NCI-H510A (cell line): Measurements from ENCODE around the gene SIGLEC5.
A peak's percentile ranks its signal among the peaks of the same experiment; 100 is the strongest.
"Not testable (repeated sequence)": the region's sequence is repeated elsewhere in the genome, so short reads cannot be mapped to it uniquely, and the experiment has no call there.

Experiments used
- DNase-seq: peaks from one replicate; lab custom pipeline; 2025; lab: John Stamatoyannopoulos, UW

Gene SIGLEC5, protein sequence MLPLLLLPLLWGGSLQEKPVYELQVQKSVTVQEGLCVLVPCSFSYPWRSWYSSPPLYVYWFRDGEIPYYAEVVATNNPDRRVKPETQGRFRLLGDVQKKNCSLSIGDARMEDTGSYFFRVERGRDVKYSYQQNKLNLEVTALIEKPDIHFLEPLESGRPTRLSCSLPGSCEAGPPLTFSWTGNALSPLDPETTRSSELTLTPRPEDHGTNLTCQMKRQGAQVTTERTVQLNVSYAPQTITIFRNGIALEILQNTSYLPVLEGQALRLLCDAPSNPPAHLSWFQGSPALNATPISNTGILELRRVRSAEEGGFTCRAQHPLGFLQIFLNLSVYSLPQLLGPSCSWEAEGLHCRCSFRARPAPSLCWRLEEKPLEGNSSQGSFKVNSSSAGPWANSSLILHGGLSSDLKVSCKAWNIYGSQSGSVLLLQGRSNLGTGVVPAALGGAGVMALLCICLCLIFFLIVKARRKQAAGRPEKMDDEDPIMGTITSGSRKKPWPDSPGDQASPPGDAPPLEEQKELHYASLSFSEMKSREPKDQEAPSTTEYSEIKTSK

DNA sequence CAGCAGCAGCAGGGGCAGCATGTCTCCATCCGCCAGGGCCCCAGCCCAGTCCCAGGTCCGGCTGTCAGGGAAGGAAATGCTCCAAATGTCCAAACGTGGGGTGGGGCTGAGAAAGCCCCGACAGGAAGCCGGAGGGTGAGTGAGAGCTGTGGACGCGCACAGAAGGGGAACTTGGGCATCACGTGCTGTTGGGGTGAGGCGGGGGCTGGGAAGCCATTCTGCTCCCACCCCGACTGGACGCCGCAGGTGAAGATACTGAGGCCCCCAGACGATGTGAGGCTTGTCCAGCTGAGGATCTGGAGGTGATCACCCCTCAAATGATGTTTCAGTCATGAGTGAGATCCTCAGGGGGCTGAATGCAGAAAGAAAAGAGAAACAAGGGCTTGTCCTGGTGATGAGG is at the start of gene SIGLEC5:
Gene SIGLEC5, minus strand, starts transcription at position 87 of the 400 bp plus-strand sequence. Its CDS starts 66 bp downstream, at position 21.
- not testable (repeated sequence) for DNase-seq

DNA sequence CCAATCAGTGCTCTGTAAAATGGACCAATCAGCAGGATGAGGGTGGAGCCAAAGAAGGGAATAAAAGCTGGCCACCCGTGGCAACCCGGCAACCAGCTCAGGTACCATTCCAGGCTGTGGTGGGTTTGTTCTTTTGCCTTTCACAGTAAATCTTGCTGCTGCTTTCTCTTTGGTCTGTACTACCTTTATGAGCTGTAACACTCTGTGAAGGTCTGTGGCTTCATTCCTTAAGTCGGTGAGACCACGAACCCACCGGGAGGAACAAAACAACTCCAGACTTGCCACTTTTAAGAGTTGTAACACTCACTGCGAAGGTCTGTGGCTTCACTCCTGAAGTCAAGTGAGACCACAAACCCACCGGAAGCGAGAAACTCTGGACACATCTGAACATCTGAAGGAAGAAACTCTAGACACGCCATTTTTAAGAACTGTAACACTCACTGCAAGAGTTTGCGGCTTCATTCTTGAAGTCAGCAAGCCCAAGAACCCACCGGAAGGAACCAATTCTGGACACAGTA is 46.4 kb upstream of the SIGLEC5 start:
- no peak for DNase-seq

DNA sequence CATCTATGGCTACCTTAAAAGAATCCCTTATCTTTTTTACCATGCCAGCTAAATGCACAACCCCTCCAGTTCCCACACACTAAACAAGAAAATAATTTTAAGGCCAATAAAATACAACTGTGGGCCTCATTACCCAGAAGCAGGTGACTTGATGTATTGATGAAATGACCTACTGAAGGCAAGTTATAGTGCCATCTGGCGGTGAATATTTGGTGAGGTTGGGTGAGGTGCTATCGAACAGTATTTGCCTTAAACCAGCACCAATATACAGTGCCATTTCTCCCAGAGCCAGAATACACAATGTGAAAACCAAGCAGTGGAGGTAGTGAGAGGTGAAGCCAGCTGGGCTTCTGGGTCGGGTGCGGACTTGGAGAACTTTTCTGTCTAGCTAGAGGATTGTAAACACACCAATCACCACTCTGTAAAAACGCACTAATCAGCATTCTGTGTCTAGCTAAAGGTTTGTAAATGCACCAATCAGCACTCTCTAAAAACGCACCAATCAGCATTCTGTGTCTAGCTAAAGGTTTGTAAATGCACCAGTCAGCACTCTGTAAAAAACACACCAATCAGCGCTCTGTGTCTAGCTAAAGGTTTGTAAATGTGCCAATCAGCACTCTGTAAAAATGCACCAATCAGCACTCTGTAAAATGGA is 45.8 kb upstream of the SIGLEC5 start:
- not testable (repeated sequence) for DNase-seq

DNA sequence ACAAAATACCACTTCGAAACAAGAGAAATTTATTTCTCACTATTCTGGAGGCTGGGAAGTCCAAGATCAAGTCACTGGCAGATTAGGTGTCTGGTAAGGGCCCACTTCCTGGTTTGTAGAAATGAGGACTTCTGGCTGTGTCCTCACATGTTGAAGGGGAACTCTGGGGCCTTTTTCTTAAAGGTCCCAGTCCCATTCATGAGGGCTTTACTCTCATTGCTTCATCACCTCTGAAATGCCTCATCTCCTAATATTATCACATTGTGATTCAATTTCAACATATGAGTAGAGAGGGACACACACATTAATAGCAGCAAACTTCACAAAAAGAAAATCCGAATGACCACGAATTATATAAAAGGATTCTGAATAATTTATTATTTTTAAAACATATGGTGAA is 38.0 kb upstream of the SIGLEC5 start:
- DNase-seq = no peak

DNA sequence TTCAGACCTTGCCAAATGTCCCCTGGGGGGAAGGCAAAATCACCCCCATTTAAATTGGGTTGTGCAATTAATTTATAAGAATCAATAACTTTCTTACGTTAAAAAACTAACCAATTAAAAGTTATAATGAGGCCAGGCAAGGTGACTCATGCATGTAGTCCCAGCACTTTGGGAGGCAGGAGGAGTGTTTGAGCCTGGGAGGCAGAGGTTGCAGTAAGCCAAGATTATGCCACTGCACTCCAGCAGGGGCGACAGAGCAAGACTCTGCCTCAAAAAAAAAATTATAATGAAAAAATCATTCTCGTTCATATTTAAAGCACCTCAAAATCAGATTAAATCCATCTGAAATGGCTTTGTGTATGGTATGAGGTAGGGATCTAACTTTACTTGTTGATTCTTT is 34.8 kb upstream of the SIGLEC5 start:
- no peak for DNase-seq

DNA sequence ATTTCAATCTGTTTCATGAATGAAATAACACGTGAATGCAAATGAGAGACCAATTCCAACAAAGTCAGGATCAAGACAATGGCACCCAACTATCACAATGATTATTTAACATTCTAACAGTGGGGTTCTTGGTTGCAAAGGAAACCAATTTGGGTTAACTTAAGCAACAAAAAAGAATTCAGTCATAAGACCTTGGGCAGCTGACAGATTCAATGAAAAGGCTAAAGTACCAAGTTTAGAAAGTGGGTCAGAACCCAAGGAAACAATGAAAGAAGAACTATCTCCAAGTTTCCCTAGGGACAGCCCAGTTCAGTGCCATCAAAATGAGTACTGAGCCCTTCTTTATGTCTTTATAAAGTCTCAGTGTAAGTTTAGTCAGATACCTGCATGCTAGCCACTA is 33.9 kb upstream of the SIGLEC5 start:
- no peak for DNase-seq

DNA sequence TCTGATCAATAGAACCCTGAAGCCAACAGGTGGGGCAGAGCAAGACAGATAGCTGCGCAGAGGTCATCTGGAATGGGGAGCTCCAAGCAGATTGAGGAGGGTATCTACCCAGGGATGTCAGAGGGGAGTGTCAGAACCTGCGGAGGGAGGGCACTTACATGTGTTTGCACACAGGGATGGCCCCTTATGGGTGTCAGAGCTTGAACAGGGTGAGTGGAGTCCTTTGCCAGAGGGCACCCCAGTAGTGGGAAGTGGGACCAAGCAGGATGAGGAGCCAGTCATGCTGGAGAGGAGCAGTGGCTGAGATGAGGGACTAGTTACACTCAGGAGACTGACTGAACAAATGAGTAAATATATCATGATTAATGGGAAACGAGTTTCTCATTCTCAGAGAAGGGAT is 33.4 kb upstream of the SIGLEC5 start:
- no peak for DNase-seq

DNA sequence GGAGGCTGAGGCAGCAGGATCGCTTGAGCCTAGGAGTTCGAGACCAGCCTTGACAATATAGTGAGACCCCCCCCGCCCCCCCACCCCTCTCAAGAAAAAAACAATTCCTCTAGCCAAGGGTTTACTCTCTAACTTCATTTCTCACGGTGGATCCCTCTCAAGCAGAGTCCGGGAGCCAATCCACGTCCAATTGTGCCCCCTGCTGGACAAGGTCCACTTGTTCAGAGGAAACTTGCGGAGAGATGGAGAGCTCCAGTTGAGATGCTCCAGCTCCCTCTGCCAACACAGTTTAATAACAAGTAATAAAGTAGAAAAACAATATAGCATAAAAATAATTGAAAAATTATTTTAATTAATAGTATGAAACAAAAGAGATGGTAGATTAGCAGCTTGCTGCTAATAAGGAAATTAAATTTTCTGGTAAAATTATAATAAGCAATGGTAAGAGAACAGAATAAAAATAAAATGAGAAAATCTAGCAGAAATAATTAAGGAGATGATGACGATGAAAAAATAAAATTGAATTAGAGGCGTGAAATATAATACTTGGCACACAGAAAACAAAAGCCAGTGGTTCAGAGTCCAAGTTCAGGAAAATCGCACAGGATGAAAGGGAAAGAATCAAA is 30.9 kb upstream of the SIGLEC5 start:
- peak; percentile 1 for DNase-seq

DNA sequence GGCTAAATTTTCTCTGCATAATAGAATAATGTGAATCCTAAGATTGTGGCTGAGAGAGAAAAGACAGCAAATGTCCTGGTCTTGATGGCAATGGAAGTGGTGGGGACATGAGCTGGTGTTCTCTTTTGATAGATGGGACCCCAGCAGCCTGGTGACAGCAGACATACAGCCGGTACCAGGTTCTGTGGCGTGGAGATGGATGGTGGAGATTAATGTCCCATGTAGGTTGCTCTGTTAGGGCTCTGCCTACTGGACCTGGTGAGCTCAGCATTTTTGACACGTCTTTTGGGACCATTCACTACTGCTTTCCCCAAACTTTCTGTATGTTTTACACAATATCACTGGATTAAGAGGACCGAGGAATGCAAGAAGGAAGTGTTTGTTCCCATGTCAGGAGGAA is 24.6 kb upstream of the SIGLEC5 start:
- DNase-seq = no peak

DNA sequence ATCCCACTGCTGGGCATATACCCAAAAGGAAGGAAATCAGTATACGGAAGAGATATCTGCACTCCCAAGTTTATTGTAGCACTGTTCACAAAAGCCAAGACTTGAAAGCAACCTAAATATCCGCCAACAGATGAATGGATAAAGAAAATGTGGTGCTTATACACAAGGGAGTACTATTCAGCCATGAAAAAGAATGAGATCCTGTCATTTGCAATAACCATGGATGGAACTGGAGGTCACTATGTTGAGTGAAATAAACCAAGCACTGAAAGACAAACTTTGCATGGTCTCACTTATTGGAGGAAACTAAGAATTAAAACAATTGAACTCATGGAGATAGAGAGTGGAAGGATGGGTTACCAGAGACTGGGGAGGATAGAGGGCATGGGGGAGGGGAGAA is 23.0 kb upstream of the SIGLEC5 start:
- DNase-seq = no peak

DNA sequence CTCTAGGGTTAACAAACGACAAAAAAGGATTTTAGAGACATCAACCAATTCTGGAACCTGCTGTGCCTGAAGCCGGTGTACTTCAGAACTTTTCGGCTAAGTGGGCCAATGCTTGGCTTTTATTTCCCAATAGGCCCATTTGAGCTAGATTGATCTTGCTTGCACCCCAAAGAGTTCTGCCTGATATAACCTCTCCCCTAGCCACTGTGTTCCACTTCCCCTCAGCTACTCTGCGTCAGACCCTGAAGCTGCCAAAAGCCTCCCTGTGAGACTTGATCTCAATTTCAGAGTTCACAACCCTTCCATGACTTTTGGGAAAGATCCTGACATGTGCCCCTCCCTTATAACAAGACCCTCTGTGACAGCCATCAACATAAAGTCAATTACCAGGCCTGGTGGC is 22.1 kb upstream of the SIGLEC5 start:
- no peak for DNase-seq

DNA sequence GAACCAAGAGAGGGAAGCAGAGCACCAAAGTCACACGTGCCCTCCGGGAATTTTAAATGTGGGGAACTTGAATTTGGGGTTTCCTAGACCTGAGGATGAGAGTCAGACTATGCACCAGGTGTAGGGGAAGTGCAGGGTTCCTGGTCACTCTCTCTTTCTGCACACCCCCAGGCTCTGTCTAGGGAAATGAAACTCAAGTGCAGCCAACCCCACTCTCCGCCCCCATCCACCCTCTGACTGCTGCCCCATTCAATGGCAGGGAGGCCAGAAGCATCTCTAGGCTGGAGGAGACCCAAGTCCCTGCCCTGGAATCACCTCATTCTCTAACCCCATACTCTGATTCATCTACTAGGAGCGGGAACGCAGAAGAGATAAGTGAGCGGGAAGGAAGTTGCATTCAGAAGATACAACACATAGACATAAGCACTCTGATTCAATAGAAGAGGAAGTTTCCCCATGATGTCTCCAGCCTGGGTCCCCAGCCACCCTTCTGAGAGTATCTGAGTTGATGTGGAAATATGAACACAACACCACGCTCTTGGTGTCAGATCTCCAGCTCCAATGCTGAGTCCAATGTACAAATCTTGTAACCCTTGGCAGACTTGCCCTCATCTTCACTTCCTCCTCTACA is 21.1 kb upstream of the SIGLEC5 start:
- no peak for DNase-seq

DNA sequence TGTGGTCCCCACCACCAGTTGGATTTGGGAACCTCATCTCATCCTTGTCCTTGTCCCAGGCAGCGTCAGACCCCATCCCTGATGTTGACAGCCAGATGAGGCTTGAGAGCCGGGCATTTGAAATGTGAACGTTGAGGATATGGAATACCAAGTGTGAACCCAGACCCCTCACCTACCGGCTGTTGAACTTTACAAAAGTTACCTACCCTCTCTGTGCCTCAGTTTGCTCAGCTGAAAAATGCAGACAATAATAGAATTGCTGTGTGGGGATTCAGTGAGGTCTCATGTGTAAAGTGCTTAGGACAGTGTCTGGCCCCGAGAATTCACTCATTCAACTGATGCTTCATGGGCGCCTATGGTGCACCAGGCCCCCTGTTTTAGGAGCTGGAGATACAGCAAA is 17.1 kb upstream of the SIGLEC5 start:
- DNase-seq = no peak

DNA sequence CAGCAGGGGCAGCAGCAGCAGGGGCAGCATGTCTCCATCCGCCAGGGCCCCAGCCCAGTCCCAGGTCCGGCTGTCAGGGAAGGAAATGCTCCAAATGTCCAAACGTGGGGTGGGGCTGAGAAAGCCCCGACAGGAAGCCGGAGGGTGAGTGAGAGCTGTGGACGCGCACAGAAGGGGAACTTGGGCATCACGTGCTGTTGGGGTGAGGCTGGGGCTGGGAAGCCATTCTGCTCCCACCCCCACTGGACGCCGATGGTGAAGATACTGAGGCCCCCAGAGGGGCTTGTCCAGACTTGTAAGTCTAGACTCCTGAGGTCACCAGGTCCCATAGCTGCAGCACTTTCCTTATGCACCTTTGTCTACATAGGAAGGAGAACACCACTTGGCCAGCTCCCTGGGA is 16.5 kb upstream of the SIGLEC5 start, which contains the start of gene SIGLEC14:
Gene SIGLEC14, minus strand, starts transcription at position 96 of the 400 bp plus-strand sequence. Its CDS starts 66 bp downstream, at position 30.
- not testable (repeated sequence) for DNase-seq

DNA sequence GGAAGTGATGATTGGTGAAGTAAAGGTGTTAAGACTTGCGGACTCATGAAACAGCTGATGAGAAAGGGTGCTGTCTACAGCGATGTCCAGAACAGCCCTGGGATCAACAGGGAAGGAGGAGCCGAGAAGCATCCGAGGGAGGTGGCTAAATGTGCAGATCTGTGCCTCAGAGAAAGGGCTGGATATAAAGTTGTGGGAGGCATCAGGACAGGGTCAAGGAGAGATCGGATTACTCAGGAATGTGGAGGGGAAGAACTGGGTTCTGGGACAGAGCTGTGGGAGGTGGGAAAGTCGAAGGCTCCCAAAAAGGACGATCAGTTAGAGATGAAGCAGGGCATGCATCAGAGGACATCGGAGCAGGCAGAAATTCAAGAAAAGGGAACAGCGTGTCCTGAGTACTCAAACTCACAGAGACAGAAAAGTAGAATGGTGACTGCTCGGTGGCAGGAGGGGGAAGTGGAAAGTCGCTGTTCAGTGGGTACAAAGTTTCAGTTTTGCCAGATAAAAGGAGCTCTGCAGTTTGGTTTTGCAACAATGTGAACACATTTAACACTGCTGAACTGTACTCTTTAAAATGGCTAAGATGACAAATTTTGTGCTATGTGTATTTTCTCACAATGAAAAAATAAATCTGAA is 14.6 kb upstream of the SIGLEC5 start:
- no peak for DNase-seq

DNA sequence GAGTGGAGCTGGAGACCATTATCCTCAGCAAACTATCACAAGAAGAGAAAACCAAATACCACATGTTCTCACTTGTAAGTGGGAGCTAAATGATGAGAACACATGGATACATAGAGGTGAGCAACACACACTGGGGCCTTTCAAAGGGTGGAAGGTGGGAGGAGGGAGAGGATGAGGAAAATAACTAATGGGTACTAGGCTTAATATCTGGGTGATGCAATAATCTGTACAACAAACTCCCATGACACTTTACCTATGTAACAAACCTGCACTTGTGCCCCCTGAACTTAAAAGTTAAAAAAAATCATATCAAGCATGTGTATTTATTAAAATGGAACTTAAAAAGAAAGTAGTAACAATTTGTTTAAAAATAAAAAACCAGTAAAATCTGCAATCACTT is 11.4 kb upstream of the SIGLEC5 start:
- no peak for DNase-seq

DNA sequence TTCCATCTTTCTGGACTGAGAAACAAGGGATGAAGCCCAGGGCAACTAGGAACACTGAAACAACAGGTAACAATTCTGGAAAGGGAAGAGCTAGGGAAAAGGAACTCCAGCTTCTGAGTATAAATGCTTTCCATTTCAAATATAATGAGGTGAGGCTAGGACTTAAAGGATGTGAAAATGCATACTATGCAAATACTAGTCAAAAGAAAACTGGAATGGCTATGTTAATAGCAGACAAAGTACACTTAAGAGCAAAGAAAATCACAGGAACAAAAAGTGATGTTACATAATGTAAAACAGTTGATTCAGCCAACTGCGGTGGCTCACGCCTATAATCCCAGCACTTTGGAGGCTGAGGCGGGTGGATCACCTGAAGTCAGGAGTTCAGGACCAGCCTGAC is 10.2 kb upstream of the SIGLEC5 start:
- no peak for DNase-seq

DNA sequence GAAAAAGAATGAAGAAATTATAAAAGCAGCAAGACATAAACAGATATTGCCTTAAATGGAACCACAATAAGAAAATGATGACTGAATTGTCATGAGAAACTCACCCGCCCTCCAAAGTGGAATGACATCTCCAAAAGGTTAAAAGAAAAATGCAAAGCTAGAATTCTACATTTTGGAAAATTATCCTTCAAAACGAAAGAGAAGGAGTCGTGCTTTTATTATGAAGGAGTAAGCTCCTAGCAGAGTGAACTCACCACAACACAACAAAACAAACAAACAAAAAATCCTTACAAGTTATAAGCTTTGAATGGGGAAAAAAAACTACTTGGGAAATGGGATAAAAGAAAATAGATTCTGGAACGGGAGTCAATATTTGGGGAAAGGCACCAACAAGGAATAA is 9.7 kb upstream of the SIGLEC5 start:
- DNase-seq = no peak

DNA sequence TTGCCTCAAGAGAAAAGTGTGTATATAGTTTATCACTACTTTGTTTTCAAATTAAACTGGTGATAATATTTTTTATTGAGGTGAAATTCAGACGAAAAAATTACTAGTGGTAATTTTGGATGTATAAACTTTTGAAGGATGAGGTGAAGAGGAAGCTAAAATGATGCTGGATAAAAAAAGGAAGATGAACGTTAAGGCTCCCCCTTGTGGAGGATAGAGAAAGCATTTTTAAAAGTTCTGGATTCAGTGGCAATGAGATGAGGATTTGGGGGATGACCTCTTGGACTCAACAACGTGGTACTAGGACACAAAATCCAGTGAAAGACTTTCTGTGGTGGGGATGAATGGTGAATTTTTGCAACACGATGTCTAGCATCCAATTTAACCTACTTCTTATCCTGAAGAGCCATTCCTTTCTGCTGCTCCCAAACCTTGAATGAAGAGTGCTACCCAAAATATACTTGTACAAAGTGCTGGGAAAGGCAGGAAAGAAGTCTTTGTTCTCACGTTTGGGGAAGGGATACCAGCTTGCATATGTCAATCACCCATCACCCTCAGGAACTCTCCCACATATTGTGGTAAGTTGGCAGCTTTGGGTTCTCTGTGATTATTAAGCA is 7.3 kb upstream of the SIGLEC5 start:
- no peak for DNase-seq

DNA sequence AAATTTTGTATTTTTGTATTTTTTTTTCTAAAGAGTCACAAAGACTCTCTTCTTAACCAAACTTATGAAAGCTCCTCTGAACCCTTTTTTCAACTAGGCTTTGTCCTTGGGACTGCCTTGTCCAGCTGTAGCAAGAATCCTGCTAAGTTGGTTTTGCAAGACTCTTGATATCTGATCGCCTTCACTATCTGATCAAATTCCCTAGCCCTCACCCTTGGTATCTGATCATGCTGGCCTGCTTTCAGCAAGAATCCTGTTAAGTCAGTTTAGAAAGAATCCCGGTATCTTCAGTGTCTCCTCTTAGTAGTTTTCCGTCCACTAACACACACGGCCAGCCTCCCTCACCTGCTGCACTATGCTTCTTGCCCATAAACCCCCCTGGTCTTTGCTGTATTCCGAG is 1.9 kb upstream of the SIGLEC5 start:
- no peak for DNase-seq
